HG02588 (cell line): ENCODE measurements around the gene PHLDA1.

Source experiments
- ATAC-seq: cut with Tn5 transposase; IDR thresholded peaks from one replicate; pipeline ENCODE4 v1.9.1; 2021; ENCODE audit warnings: mild to moderate bottlenecking, moderate library complexity; ENCODE audit not compliant: unreplicated experiment

The PHLDA1 gene

GRCh38 chr12:76031414-76032042 lies at the start of gene PHLDA1:
Gene PHLDA1 (minus strand): TSS chr12:76031776.
- peak; percentile 82 for ATAC-seq

GRCh38 chr12:76080729-76081415 lies 49.3 kb upstream of the PHLDA1 start:
- no peak for ATAC-seq

- no peak for ATAC-seq
Observed at GRCh38 chr12:76080017-76080728, 48.6 kb upstream of the PHLDA1 start.

- no peak for ATAC-seq
Observed at GRCh38 chr12:76078748-76079147, 47.2 kb upstream of the PHLDA1 start.

- ATAC-seq = no peak
Observed at GRCh38 chr12:76075448-76075847, 43.9 kb upstream of the PHLDA1 start.

- ATAC-seq = no peak
Observed at GRCh38 chr12:76074701-76075336, 43.2 kb upstream of the PHLDA1 start.

- ATAC-seq = no peak
Observed at GRCh38 chr12:76073561-76073960, 42.0 kb upstream of the PHLDA1 start.

GRCh38 chr12:76072568-76072967 lies 41.0 kb upstream of the PHLDA1 start:
- ATAC-seq = no peak

GRCh38 chr12:76069339-76069738 lies 37.8 kb upstream of the PHLDA1 start:
- no peak for ATAC-seq

GRCh38 chr12:76065917-76066316 lies 34.3 kb upstream of the PHLDA1 start:
- no peak for ATAC-seq

- no peak for ATAC-seq
Observed at GRCh38 chr12:76064904-76065303, 33.3 kb upstream of the PHLDA1 start.

- ATAC-seq = no peak
Observed at GRCh38 chr12:76060111-76060510, 28.5 kb upstream of the PHLDA1 start.

GRCh38 chr12:76057326-76057725 lies 25.8 kb upstream of the PHLDA1 start:
- no peak for ATAC-seq

- ATAC-seq = no peak
Observed at GRCh38 chr12:76055393-76055792, 23.8 kb upstream of the PHLDA1 start.

- no peak for ATAC-seq
Observed at GRCh38 chr12:76049575-76050251, 18.1 kb upstream of the PHLDA1 start.

GRCh38 chr12:76047742-76048141 lies 16.2 kb upstream of the PHLDA1 start:
- ATAC-seq = no peak

- no peak for ATAC-seq
Observed at GRCh38 chr12:76047060-76047459, 15.5 kb upstream of the PHLDA1 start.

GRCh38 chr12:76043377-76043776 lies 11.8 kb upstream of the PHLDA1 start:
- no peak for ATAC-seq

- no peak for ATAC-seq
Observed at GRCh38 chr12:76042147-76042546, 10.6 kb upstream of the PHLDA1 start.

- no peak for ATAC-seq
Observed at GRCh38 chr12:76041406-76041805, 9.8 kb upstream of the PHLDA1 start.

- no peak for ATAC-seq
Observed at GRCh38 chr12:76040461-76040860, 8.9 kb upstream of the PHLDA1 start.
